Nephron progenitor cell (in vitro differentiated cells): Measurements from ENCODE around the gene NUP88.
A peak's percentile ranks its signal among the peaks of the same experiment; 100 is the strongest.

Experiments
- DNase-seq: peaks from one replicate; pipeline ENCODE4 v3.0.0; 2021
- H3K27ac Mint-ChIP-seq: 2 replicates; pipeline ENCODE4 v1.8.0; 2021; ENCODE audit warnings: mild to moderate bottlenecking, moderate library complexity, mixed read lengths
- H3K27me3 Mint-ChIP-seq: 2 replicates; pipeline ENCODE4 v1.8.0; 2021; ENCODE audit warnings: mild to moderate bottlenecking, low read depth, mixed read lengths; ENCODE audit not compliant: poor library complexity
- H3K36me3 Mint-ChIP-seq: 2 replicates; pipeline ENCODE4 v1.8.0; 2021; ENCODE audit warnings: low read depth, mixed read lengths
- H3K4me1 Mint-ChIP-seq: 2 replicates; pipeline ENCODE4 v1.8.0; 2021; ENCODE audit warnings: mixed read lengths
- H3K4me3 Mint-ChIP-seq: 2 replicates; pipeline ENCODE4 v1.8.0; 2021; ENCODE audit warnings: mild to moderate bottlenecking, moderate library complexity, mixed read lengths
- H3K9me3 Mint-ChIP-seq: 2 replicates; pipeline ENCODE4 v1.8.0; 2021; ENCODE audit warnings: mild to moderate bottlenecking, moderate library complexity, mixed read lengths
- TF ChIP-seq, protein P1 (sequence below): fragments of 200-600 bp; sonication (generic); IDR thresholded peaks from 2 replicates; pipeline ENCODE4 v1.5.0; 2021; ENCODE audit warnings: antibody characterized with exemption

The NUP88 gene

GRCh38 chr17:5410594-5411272 lies 8.7 kb downstream of the NUP88 start:
- Mint-ChIP-seq H3K27ac (peak overlapping the region; percentile 5), H3K4me1 (no peaks in the 10 kb centered on the region), H3K4me3 (no peak overlapping the region), H3K36me3 (peaks cover 42% of the 10 kb centered on the region), H3K9me3 (no peaks in the 10 kb centered on the region), H3K27me3 (no peaks in the 10 kb centered on the region)
- TF ChIP-seq, protein P1, sequence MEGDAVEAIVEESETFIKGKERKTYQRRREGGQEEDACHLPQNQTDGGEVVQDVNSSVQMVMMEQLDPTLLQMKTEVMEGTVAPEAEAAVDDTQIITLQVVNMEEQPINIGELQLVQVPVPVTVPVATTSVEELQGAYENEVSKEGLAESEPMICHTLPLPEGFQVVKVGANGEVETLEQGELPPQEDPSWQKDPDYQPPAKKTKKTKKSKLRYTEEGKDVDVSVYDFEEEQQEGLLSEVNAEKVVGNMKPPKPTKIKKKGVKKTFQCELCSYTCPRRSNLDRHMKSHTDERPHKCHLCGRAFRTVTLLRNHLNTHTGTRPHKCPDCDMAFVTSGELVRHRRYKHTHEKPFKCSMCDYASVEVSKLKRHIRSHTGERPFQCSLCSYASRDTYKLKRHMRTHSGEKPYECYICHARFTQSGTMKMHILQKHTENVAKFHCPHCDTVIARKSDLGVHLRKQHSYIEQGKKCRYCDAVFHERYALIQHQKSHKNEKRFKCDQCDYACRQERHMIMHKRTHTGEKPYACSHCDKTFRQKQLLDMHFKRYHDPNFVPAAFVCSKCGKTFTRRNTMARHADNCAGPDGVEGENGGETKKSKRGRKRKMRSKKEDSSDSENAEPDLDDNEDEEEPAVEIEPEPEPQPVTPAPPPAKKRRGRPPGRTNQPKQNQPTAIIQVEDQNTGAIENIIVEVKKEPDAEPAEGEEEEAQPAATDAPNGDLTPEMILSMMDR: no peak
- DNase-seq: no peak

DNA sequence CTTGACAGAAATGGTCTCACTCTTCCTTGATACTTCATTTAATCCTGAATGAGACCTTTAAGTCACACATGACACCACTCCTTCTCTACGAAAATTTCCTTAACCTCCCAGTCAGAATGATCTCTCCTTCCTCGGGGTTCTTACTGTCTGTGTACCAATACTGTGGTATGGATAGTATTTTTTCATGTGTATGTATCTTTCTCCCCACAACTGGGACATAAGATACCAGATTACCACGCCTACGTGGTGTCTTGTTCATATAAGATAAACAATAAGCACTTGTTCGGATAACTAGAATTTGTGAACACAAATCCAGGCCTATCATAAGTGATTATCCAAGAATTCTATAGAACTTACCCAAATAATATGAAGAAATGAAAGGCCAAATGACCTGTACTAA lies 11.3 kb downstream of the NUP88 start:
- Mint-ChIP-seq H3K4me3 (no peak overlapping the region), H3K9me3 (no peaks in the 10 kb centered on the region), H3K36me3 (peaks cover 42% of the 10 kb centered on the region), H3K4me1 (no peaks in the 10 kb centered on the region), H3K27me3 (no peaks in the 10 kb centered on the region), H3K27ac (no peak overlapping the region)
- no peak for DNase-seq
- TF ChIP-seq, protein P1: no peak

GRCh38 chr17:5405400-5405799 lies 14.1 kb downstream of the NUP88 start:
- no peak overlapping the region for H3K27ac Mint-ChIP-seq
- no peak overlapping the region for H3K4me3 Mint-ChIP-seq
- TF ChIP-seq, protein P1: no peak
- H3K27me3 Mint-ChIP-seq: no peaks in the 10 kb centered on the region
- no peaks in the 10 kb centered on the region for H3K9me3 Mint-ChIP-seq
- H3K36me3 Mint-ChIP-seq: peaks cover 32% of the 10 kb centered on the region
- no peak for DNase-seq
- H3K4me1 Mint-ChIP-seq: no peaks in the 10 kb centered on the region

DNA sequence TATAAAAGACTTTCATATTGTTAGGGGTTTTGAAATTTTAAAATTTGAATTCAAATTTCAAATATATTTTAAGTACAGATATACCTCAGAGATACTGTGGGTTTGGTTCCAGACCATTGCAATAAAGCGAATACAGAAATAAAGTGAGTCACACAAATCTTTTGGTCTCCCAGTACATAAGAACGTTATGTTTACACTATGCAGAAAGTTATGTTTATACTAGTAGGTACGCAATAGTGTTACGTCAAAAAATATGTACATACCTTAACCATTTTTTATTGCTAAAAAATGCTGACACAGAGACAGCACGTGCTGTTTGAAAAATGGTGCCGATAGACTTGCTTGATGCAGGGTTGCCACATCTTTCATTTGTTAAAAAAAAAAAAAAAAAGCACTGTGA lies 19.7 kb downstream of the NUP88 start:
- H3K27me3 Mint-ChIP-seq: no peaks in the 10 kb centered on the region
- H3K4me3 Mint-ChIP-seq: no peak overlapping the region
- TF ChIP-seq, protein P1: no peak
- H3K9me3 Mint-ChIP-seq: no peaks in the 10 kb centered on the region
- H3K4me1 Mint-ChIP-seq: no peaks in the 10 kb centered on the region
- peaks cover 68% of the 10 kb centered on the region for H3K36me3 Mint-ChIP-seq
- H3K27ac Mint-ChIP-seq: no peak overlapping the region
- DNase-seq: no peak

- TF ChIP-seq, protein P1: no peak
- DNase-seq: no peak
- Mint-ChIP-seq H3K4me1 (no peaks in the 10 kb centered on the region), H3K36me3 (peaks cover 75% of the 10 kb centered on the region), H3K4me3 (no peak overlapping the region), H3K9me3 (no peaks in the 10 kb centered on the region), H3K27ac (no peak overlapping the region), H3K27me3 (peaks cover 3% of the 10 kb centered on the region)
These were observed 22.9 kb downstream of the NUP88 start for GRCh38 chr17:5396612-5397011.

GRCh38 chr17:5391678-5392077 lies 27.8 kb downstream of the NUP88 start:
- DNase-seq: no peak
- Mint-ChIP-seq H3K36me3 (peaks cover 72% of the 10 kb centered on the region), H3K27ac (no peak overlapping the region)

More at GRCh38 chr17:5391678-5392077, 27.8 kb downstream of the NUP88 start:
- H3K4me3 Mint-ChIP-seq: no peak overlapping the region
- peaks cover 3% of the 10 kb centered on the region for H3K27me3 Mint-ChIP-seq
- H3K9me3 Mint-ChIP-seq: no peaks in the 10 kb centered on the region
- H3K4me1 Mint-ChIP-seq: no peaks in the 10 kb centered on the region
- TF ChIP-seq, protein P1: no peak
